GM12874 (cell line): Measurements from ENCODE around the gene HAGHL.

Experiments used
- CTCF ChIP-seq: IDR thresholded peaks from 2 replicates; pipeline ENCODE4 v1.5.1; 2011; ENCODE audit warnings: low read depth, mild to moderate bottlenecking, control low read depth, low read length, moderate library complexity; ENCODE audit not compliant: insufficient read depth

HAGHL gene

GRCh38 chr16:722835-723633, 3.9 kb upstream of the HAGHL start:
- no peak for TF ChIP-seq CTCF

- TF ChIP-seq CTCF = no peak
These were observed 3.2 kb upstream of the HAGHL start for GRCh38 chr16:723695-724094.

- no peak for TF ChIP-seq CTCF
These were observed 2.5 kb upstream of the HAGHL start for GRCh38 chr16:724188-725040.

GRCh38 chr16:725041-725376, 1.9 kb upstream of the HAGHL start:
- no peak for TF ChIP-seq CTCF

GRCh38 chr16:725463-726187, 1.3 kb upstream of the HAGHL start:
- no peak for TF ChIP-seq CTCF

GRCh38 chr16:726188-726437, 793 bp upstream of the HAGHL start:
- TF ChIP-seq CTCF = no peak

GRCh38 chr16:727291-727977, 528 bp downstream of the HAGHL start:
- no peak for TF ChIP-seq CTCF
